Fibroblast of skin of left quadriceps (primary cell): ENCODE results near the gene SPATA13.
"Not testable (repeated sequence)": the region's sequence is repeated elsewhere in the genome, so short reads cannot be mapped to it uniquely, and the experiment has no call there.

Experiments used
- DNase-seq, 2 experiments: peaks; one replicate each; pipeline ENCODE4 v3.0.0-alpha.2; 2013; ENCODE audit warnings: low read depth in 2 of 2

SPATA13 gene

GRCh38 chr13:24195626-24196025, 35.1 kb downstream of the SPATA13 start:
- no peak for DNase-seq

GRCh38 chr13:24196593-24197197, 36.2 kb downstream of the SPATA13 start:
- DNase-seq, result no peak

- no peak for DNase-seq
Observed at GRCh38 chr13:24199016-24199415, 38.5 kb downstream of the SPATA13 start.

GRCh38 chr13:24202215-24202614, 41.7 kb downstream of the SPATA13 start:
- no peak for DNase-seq

GRCh38 chr13:24203273-24203672, 42.8 kb downstream of the SPATA13 start:
- DNase-seq, result no peak

- no peak for DNase-seq
Observed at GRCh38 chr13:24203811-24204210, 43.3 kb downstream of the SPATA13 start.

- DNase-seq, result not testable (repeated sequence)
Observed at GRCh38 chr13:24205076-24205475, 44.6 kb downstream of the SPATA13 start.

- DNase-seq, result peak; percentile 62 to 70
Observed at GRCh38 chr13:24207841-24208667, 47.5 kb downstream of the SPATA13 start.

- no peak for DNase-seq
Observed at GRCh38 chr13:24209138-24209537, 48.6 kb downstream of the SPATA13 start.

- no peak for DNase-seq
Observed at GRCh38 chr13:24212254-24212653, 51.7 kb downstream of the SPATA13 start.

GRCh38 chr13:24212674-24213073, 52.2 kb downstream of the SPATA13 start:
- no peak for DNase-seq

GRCh38 chr13:24213932-24214331, 53.4 kb downstream of the SPATA13 start:
- DNase-seq, result no peak

GRCh38 chr13:24214528-24214927, 54.0 kb downstream of the SPATA13 start:
- DNase-seq, result no peak

GRCh38 chr13:24215126-24215525, 54.6 kb downstream of the SPATA13 start:
- no peak for DNase-seq

- peak in 1 of 2 experiments; percentile 2 for DNase-seq
Observed at GRCh38 chr13:24215732-24216131, 55.2 kb downstream of the SPATA13 start.

GRCh38 chr13:24216176-24216575, 55.7 kb downstream of the SPATA13 start:
- DNase-seq, result no peak

- not testable (repeated sequence) for DNase-seq
Observed at GRCh38 chr13:24216779-24217178, 56.3 kb downstream of the SPATA13 start.

GRCh38 chr13:24217601-24218281, 57.2 kb downstream of the SPATA13 start:
- no peak for DNase-seq

GRCh38 chr13:24218338-24218737, 57.8 kb downstream of the SPATA13 start:
- no peak for DNase-seq

GRCh38 chr13:24218977-24219376, 58.5 kb downstream of the SPATA13 start:
- peak; percentile 37 to 42 for DNase-seq

GRCh38 chr13:24220086-24220703, 59.7 kb downstream of the SPATA13 start:
- peak; percentile 66 to 69 for DNase-seq

- no peak for DNase-seq
Observed at GRCh38 chr13:24221007-24221406, 60.5 kb downstream of the SPATA13 start.
